Stimulated activated CD4-positive, alpha-beta T cell treated with anti-CD3 and anti-CD28 coated beads, TNF-alpha, amount 100 ng/mL, for 4 hours (primary cell): Measurements from ENCODE around the gene SLC8A1.
"Not testable (repeated sequence)": the region's sequence is repeated elsewhere in the genome, so short reads cannot be mapped to it uniquely, and the experiment has no call there.

Experiments used
- DNase-seq, 3 experiments: peaks; one replicate each; pipeline ENCODE4 v3.0.0-alpha.2; 2020; ENCODE audit warnings: low read depth in 3 of 3

The SLC8A1 gene

GRCh38 chr2:40109381-40109780 is 342.5 kb downstream of the SLC8A1 start:
- DNase-seq, result no peak

DNA sequence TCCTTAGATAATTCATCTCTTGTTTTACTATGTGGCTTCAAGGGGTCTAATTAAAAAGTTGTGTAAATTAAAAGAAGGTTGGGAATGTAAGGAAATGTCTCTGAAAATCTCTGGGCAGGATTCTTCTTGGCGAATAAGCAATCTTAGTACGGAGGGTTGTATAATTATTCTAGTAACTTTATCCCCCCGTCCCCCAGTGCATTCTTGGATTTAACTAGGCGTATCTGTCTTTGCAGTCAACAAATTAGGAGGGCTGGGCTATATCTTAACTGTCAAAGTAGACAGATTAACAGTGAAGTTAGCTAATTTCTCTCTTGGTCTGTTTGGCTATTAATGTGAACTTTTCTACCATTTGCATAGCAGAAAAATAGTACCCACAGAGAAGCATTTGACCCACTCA is 343.0 kb downstream of the SLC8A1 start:
- DNase-seq, result no peak

DNA sequence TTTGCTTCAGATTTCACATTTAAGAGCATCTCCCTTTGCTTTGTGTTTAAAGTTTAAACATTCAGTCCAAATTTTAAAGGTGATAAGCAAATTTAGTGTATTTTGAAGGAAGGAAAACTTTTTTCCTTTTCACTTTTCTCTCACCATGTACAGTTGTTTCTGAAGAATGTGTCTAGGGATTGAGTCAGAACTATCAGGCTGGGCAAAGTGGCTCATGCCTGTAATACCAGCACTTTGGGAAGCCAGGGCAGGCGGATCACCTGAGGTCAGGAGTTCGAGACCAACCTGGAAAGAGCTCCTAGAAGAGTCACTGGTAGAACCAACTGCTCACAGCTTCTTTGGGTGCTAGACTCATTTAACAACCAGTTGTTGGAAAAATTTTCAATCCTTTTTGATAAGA is 345.8 kb downstream of the SLC8A1 start:
- DNase-seq, result no peak

- no peak for DNase-seq
Measured at GRCh38 chr2:40105593-40105992, 346.3 kb downstream of the SLC8A1 start.

DNA sequence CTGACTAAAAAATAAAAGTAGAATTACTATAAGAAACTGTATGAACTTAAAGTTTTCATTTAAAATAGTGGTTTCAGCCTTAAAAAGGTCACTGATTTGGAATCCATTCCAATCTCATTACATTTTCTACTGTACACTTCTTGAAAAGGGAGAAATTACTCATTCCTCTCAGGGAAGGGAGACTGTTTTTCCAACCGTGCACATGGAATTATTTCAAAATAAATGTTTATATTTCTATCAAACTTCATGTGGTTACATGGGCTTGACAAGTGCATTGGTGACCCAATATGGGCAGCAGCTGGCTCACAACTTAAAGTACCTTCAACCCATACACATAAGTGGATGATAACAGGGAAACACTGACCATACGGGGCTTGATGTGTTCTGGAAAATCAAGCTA is 348.3 kb downstream of the SLC8A1 start:
- DNase-seq, result no peak

DNA sequence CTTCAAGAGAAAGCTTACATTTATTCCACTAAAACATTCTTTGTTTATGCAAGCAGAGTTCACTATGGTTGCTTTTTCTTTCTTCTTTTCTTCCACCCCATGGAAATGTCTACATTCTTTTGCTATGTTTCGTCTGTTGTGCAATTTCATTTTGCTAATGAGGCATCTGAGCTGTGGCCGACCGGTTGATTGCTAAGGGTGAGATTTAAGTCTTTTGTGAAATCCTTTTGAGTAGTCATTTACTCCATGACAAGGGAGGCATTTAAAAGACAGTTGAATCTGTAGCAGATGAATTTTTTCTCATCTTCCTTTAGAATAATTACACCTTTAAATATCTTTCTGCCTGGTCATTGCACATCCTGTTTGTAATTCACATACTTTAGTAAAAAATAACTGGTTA is 348.7 kb downstream of the SLC8A1 start:
- no peak for DNase-seq

- DNase-seq, result no peak
Measured at GRCh38 chr2:40102447-40102846, 349.4 kb downstream of the SLC8A1 start.

- no peak for DNase-seq
Measured at GRCh38 chr2:40101131-40101575, 350.7 kb downstream of the SLC8A1 start.

DNA sequence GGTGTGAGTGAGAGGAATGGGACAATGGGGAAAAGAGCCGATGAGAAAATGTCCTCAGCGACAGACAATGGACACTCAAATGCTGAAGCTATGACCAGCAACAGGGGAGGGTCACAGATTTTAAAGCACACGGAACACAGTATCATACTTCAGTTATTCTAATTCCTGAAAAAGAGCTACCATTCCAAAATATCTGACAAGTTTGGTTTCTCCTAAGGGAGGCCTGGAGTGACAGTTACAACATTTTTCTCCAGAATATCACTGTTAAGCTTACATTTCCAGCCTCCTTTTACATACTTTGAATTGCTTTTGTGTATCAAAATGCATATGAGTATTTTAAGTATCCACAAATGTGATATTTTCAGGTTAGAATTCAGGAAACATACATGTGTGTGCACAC is 351.2 kb downstream of the SLC8A1 start:
- no peak for DNase-seq

DNA sequence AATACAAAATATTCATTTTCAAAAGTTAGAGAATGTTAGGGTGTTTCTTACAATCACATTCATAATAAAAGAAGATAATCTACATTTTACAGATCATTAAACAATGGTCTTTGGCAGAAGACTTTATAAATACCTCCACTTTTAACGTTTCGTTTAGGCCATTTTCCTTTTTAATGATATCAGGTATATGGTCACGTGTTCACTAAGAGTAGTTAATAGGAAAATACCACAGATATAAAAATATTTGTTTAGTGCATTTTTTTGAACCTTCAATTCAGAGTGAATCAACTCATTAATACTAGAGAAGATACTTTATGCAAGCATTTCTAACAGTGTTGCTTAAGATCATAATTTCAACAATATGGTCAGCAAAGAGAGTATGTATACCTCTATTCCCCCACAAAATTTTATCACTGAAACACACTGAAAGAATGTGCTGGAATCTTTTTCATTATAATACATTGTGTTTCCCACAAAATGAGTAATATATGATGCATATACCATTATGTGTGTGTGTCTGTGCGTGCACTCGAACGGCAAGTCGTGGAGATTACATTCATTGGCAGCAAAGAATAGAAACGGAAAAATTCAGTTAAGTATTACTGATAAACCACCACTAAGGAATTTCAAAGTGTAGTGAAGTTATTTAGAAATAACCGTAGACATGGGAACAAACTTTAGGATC is 353.0 kb downstream of the SLC8A1 start:
- no peak for DNase-seq

DNA sequence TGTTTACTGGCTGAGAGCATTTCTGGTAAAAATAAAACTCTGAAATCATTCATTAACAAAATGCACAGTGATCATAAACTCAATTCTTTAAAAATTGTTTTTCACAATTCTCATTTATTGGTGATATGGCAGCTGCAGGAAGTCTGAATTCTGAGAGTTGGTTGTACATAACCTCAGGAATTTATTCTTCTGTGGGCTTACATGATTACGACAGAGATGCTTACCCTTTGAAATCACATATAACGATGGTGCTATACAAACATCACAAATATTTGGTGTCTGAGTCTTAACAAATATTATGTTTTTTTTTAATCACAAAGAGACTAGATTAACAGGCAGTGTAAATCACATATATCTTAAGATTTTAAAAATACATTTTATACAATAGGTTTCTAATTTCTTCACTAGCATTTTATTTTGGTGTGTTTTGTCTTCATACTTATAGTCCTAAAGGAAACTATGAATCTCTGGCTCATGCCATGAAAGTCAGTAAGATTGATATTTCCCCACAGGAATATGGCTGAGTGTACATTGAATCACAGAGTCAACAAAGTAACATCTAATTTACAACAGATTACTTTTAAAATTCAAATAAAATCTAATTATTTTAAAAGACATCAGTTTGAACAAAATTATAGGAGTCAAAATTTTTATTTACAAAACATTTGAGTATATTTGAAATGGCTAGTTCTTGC is 354.1 kb downstream of the SLC8A1 start:
- no peak for DNase-seq

DNA sequence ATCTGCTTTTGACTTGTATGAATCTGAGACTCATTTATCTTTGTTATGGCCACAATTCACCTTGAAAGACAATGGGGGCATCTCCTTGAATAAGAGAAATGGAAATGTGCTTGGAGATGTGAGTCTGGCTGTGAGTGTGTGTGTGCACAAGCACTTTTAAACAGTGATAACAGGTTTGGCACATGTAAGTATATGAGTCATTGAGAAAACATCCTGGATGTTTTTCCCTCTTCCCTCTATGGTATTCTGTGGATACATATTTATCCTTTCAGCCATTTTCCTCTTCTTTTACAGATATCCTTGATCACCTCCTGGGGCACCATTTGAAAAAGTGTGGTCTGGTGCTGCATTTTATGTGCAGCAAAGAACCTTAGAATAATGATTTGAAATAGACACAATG is 355.5 kb downstream of the SLC8A1 start:
- no peak for DNase-seq

DNA sequence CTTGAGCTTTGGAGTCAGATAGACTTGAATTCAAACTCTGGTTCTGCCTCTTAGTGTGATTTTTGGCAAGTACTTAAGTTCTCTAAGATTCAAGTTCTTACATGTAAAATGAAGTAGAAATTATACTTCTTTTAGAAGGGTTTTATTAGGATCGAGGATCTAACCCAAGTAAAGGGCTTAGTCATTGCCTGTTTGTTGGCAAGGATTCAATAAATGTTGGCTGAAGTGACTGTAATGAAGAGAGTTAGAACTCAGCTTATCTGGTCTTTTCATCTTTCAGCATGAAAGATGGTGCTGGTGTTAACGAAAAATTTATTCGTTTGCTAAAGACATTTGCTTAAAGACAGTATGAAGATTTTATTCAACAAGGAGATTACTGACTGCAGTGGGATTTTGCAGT is 356.9 kb downstream of the SLC8A1 start:
- DNase-seq, result no peak

GRCh38 chr2:40094451-40094850 is 357.4 kb downstream of the SLC8A1 start:
- no peak for DNase-seq

DNA sequence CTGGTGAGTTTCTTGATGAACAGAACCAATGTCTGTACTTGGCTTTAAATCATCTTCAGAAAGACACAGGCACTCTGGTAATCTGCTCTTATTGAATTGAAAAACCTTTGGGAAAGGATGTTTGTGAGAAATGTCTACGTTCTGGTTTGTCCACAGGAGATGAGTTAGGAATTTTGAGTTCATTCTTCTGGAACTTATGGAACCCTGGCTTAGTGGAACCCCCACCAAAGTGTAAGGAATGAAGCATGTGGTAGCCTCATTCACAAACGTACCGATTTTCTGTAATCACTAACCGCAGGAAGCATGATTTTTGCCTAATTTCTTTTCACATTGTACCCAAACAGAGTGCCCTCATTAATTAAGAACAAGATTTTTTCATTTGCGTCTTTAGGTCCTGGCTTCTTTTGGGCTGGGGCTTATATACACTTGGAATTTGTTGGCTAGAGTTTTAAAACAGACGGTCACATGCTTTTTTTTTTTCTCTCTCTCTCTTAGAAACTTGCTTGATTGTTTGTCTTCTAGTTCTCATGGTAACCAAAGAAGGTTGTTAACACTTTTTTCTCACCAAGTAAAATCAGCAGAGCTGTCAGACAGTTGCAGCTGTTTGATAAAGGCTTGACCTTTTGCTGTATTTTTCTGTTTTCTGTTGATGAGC is 358.7 kb downstream of the SLC8A1 start:
- DNase-seq, result no peak

DNA sequence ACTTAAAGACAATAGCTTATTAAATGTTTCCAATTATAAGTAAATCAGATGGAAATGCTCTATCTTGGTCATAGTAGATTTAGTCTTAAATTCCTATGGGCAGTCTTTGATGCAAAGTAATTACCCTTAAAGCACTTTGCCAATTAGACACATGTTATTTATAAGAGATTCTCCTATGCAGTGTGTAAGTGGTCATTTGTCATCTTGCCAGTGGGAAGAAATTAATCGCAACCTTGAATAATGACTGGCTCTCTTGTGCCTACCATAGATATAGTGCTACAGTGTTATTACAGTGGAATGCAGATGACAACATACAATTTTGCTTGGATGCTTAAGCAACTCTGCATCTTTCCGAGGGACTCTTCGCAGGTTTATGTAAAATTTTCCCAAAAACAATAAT is 361.8 kb downstream of the SLC8A1 start:
- no peak for DNase-seq

DNA sequence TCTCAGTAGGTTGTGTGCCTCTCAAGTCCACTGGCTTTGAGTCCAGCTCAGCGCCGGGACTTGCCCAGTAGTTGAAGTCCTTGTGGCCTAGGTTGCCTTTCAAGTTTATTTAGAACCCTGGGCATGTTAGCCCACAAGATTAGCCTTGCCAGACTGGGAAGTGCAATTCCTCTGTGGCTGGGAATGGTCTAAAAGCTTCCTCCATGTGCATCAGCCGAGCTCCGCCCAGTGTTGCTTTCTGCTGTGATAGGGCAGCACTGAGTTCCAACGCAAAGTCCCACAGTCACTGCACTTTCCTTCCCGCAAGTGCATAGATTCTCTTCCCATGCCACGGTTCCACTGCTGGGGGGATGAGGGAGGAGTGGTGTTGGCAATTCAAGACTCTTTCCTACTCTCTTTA is 364.0 kb downstream of the SLC8A1 start:
- DNase-seq, result no peak

- DNase-seq, result no peak
Measured at GRCh38 chr2:40087434-40087833, 364.5 kb downstream of the SLC8A1 start.

DNA sequence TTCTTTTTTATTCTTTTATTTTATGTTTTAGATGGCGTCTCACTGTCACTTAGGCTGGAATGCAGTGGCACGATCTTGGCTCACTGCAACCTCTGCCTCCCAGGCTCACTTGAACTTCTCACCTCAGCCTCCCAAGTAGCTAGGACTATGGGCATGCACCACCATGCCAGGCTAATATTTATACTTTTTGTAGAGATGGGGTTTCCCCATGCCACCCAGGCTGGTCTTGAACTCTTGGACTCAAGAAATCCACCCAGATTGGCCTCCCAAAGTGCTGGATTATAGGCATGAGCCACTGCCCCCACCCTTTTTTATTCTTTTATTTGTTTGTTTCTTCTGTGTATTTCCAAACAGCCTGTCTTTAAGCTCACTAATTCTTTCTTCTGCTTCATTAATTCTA is 366.1 kb downstream of the SLC8A1 start:
- no peak for DNase-seq

DNA sequence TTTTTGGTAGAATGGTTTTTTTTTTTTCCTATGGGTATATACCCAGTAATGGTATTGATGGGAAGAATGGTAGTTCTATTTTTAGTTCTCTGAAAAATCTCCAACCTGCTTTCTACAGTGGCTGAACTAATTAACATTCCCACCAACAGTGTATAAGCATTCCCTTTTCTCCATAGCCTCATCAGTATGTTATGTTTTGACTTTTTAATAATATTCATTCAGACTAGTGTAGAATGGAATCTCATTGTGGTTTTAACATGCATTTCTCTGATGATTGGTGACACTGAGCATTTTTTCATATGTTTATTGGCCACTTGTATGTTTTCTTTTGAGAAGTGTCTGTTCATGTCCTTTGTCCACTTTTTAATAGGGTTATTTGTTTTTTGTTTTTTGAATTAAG is 378.6 kb downstream of the SLC8A1 start:
- DNase-seq, result not testable (repeated sequence)

GRCh38 chr2:40072442-40073232 is 379.3 kb downstream of the SLC8A1 start:
- no peak for DNase-seq

DNA sequence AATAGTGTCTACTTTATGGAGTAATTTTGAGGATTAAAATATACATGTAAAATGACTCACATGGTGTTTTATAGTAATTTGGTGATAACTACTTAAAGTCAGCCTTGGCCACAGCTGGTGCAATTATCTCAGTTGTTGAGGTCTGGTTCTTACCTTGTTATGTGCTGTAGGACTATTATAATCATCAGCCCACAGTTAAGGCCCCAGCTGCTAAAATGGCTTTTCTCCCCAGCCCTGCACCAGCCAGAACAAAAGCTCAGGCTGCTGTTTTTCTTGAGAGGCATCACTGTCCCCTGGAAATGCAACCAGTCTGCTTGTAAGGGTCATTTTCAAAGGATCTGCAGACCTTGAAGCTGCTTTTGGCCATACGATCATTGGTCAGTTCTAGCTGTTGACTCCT is 389.5 kb downstream of the SLC8A1 start:
- DNase-seq, result no peak
